ENCODE data around the gene DNASE1L2. TPM values are rescaled to one million over a fixed set of nuclear protein-coding genes. Genes with fewer than 3 reads are reported as not detected.

Gene DNASE1L2
- total RNA-seq, 2 donors from 2014 or later, result 0.35 to 1.3 TPM

DNA sequence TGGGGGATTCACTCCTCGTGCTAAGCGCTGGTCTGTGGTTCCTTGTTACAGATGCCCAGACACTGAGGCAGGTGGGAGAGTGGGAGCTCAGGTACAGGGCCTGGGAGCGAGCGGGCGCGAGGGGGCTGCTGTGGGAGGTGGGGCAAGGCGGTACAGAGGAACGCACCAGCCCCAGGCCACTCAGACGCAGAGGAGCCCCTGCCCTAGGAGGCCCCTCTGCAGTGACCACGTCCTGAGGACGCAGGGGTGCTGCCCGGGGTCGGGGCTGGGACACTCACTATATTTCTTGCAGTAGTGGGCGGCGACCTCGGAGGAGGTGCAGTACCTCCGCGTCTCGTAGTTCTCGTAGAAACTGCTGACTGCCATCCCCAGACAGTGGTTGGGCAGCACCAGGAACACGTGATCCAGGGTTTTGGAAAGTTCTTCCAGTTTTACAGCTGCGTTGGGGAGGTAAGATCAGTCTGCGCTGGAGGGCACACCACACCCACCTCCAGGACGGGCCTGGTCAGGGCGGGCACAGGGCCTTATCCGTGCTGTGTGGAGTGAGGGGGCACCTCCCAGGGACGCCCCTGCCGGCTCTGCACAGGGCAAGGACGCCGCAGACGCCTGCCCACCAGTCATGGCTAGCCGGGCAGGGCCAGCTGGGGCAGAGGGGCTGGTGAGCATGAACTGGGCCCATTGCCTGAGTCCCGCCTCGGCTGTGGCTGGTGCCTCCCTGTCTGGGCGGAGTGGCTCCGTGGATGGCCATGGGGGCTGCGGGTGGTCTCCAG lies 47.9 kb downstream of the DNASE1L2 start:
- no peaks in the 10 kb centered on the region for H3K36me3 Mint-ChIP-seq (ENCODE audit: low read depth)
- Histone ChIP-seq H3K4me3 (ENCODE audit: low read length) (no peak overlapping the region), H3K27ac (ENCODE audit: low read depth, low read length) (no peak overlapping the region), H3K4me1 (ENCODE audit: control insufficient read depth, insufficient read depth, low read length) (no peaks in the 10 kb centered on the region), H3K9ac (ENCODE audit: extremely low read depth, low read length, poor library complexity, severe bottlenecking) (no peak overlapping the region), H3K36me3 (ENCODE audit: control insufficient read depth, insufficient read depth, low read length) (no peaks in the 10 kb centered on the region), H3K27me3 (ENCODE audit: control insufficient read depth, insufficient read depth, low read length, poor library complexity, severe bottlenecking) (no peaks in the 10 kb centered on the region), H3K9me3 (ENCODE audit: control insufficient read depth, low read length) (no peaks in the 10 kb centered on the region)
- WGBS, 2 experiments (ENCODE audit: insufficient coverage in 1 of 2, insufficient read length in 1 of 2), result 92 to 97% methylated on average over 19 to 37 of the region's 37 CpGs
- TF ChIP-seq, protein P1, sequence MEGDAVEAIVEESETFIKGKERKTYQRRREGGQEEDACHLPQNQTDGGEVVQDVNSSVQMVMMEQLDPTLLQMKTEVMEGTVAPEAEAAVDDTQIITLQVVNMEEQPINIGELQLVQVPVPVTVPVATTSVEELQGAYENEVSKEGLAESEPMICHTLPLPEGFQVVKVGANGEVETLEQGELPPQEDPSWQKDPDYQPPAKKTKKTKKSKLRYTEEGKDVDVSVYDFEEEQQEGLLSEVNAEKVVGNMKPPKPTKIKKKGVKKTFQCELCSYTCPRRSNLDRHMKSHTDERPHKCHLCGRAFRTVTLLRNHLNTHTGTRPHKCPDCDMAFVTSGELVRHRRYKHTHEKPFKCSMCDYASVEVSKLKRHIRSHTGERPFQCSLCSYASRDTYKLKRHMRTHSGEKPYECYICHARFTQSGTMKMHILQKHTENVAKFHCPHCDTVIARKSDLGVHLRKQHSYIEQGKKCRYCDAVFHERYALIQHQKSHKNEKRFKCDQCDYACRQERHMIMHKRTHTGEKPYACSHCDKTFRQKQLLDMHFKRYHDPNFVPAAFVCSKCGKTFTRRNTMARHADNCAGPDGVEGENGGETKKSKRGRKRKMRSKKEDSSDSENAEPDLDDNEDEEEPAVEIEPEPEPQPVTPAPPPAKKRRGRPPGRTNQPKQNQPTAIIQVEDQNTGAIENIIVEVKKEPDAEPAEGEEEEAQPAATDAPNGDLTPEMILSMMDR (conservative IDR thresholded peaks at IDR 0.05), result no peak
- H3K27ac Mint-ChIP-seq, result no peak overlapping the region
- H3K4me3 Mint-ChIP-seq, result no peak overlapping the region
- H3K4me1 Mint-ChIP-seq, result no peaks in the 10 kb centered on the region
- H3K27me3 Mint-ChIP-seq (ENCODE audit: insufficient read depth), result no peaks in the 10 kb centered on the region
- no peaks in the 10 kb centered on the region for H3K9me3 Mint-ChIP-seq
- no peak for DNase-seq

DNA sequence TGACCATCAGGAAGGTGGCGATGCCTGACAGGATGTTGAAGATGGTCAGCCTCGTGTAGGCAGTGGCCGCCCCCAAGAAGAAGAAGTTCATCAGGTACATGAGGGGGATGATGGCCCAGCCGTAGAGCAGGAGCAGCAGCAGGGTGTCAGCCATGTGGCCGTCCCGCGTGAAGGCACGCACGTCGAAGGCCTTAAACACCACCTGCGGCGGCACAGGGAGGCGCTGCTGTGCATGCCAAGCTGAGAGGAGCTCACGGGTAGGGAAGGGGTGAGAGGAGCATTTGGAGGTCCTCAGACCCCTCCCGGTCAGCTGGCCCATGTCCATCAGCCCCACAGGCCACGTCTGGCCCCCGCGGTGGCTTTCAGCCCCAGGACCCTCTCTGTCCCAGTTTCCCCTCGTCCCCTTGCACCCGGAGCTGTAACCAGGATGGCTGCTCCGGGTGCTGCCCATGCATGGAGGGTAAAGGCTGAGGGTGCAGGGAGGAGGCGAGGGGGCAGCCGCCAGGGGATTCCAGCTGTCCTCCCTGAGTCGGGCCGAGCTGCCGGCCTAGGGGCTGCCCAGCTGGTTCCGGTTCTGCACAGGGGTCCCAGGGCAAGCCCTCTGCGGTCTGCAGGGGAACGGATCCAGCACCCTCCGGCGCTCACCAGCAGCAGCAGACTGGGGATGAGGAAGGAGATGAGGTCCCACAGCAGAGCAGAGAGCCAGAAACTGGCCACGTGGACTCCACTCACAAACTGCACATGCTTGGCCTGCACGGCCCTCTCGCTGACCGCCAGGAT lies 48.7 kb downstream of the DNASE1L2 start:
- Mint-ChIP-seq H3K4me3 (no peak overlapping the region), H3K4me1 (no peaks in the 10 kb centered on the region), H3K36me3 (ENCODE audit: low read depth) (no peaks in the 10 kb centered on the region), H3K27me3 (ENCODE audit: insufficient read depth) (no peaks in the 10 kb centered on the region), H3K9me3 (no peaks in the 10 kb centered on the region), H3K27ac (no peak overlapping the region)
- Histone ChIP-seq H3K9me3 (ENCODE audit: control insufficient read depth, low read length) (no peaks in the 10 kb centered on the region), H3K4me1 (ENCODE audit: control insufficient read depth, insufficient read depth, low read length) (no peaks in the 10 kb centered on the region), H3K36me3 (ENCODE audit: control insufficient read depth, insufficient read depth, low read length) (no peaks in the 10 kb centered on the region), H3K4me3 (ENCODE audit: low read length) (no peak overlapping the region), H3K9ac (ENCODE audit: extremely low read depth, low read length, poor library complexity, severe bottlenecking) (no peak overlapping the region), H3K27ac (ENCODE audit: low read depth, low read length) (no peak overlapping the region), H3K27me3 (ENCODE audit: control insufficient read depth, insufficient read depth, low read length, poor library complexity, severe bottlenecking) (no peaks in the 10 kb centered on the region)
- 92 to 93% methylated on average over 24 to 35 of the region's 35 CpGs for WGBS, 2 experiments (ENCODE audit: insufficient coverage in 1 of 2, insufficient read length in 1 of 2)
- peak; percentile 42 for DNase-seq
- TF ChIP-seq, protein P1 (conservative IDR thresholded peaks at IDR 0.05), result no peak

DNA sequence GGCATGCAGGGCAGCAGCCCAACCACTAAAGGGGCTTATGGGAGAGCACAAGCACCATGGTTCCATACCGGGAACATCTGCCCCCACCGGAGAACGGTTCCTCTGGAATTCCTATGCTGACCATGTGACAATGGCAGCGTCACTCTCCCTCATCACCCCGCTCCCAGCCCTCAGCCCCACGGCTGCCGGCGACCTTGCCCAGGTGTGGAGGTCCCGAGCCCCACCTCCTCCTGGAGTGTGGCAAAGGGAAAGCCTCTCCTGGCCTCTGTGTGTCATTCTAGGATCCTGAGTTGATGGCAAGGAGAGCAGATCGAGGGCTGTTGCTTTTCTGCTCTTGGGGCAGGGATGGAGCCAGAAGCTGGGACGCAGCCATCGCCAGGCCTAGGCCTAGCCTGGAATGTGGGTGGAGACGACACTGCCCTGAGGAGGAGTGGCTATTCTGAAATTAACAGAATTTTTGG lies 49.5 kb downstream of the DNASE1L2 start:
- Histone ChIP-seq H3K27me3 (ENCODE audit: control insufficient read depth, insufficient read depth, low read length, poor library complexity, severe bottlenecking) (no peaks in the 10 kb centered on the region), H3K4me1 (ENCODE audit: control insufficient read depth, insufficient read depth, low read length) (no peaks in the 10 kb centered on the region), H3K36me3 (ENCODE audit: control insufficient read depth, insufficient read depth, low read length) (no peaks in the 10 kb centered on the region), H3K9ac (ENCODE audit: extremely low read depth, low read length, poor library complexity, severe bottlenecking) (no peak overlapping the region), H3K27ac (ENCODE audit: low read depth, low read length) (no peak overlapping the region), H3K4me3 (ENCODE audit: low read length) (no peak overlapping the region), H3K9me3 (ENCODE audit: control insufficient read depth, low read length) (no peaks in the 10 kb centered on the region)
- no peak overlapping the region for H3K4me3 Mint-ChIP-seq
- no peaks in the 10 kb centered on the region for H3K27me3 Mint-ChIP-seq (ENCODE audit: insufficient read depth)
- H3K4me1 Mint-ChIP-seq, result no peaks in the 10 kb centered on the region
- no peaks in the 10 kb centered on the region for H3K9me3 Mint-ChIP-seq
- no peaks in the 10 kb centered on the region for H3K36me3 Mint-ChIP-seq (ENCODE audit: low read depth)
- no peak overlapping the region for H3K27ac Mint-ChIP-seq
- 92 to 93% methylated on average over 11 to 13 of the region's 13 CpGs for WGBS, 2 experiments (ENCODE audit: insufficient coverage in 1 of 2, insufficient read length in 1 of 2)
- DNase-seq, result peak; percentile 50
- TF ChIP-seq, protein P1 (conservative IDR thresholded peaks at IDR 0.05), result no peak
